Liver (tissue), 9 donors: Measurements from ENCODE around the gene MANBA. TPM values are rescaled to one million over a fixed set of nuclear protein-coding genes. Genes with fewer than 3 reads are reported as not detected.

Experiments
- DNase-seq: peaks from one replicate; pipeline ENCODE4 v3.0.0-alpha.2; 2017; ENCODE audit warnings: low spot score
- H3K27ac ChIP-seq, 2 donors: one replicate each; pipeline ENCODE4 v1.7.0; 2013; ENCODE audit warnings: inconsistent platforms in 2 of 2, low read length in 2 of 2, control low read depth in 1 of 2, low read depth in 1 of 2, mild to moderate bottlenecking in 1 of 2
- H3K27me3 ChIP-seq, 4 donors: one replicate each; pipeline versions ENCODE4 v1.6.1 to v1.7.0; 2013; ENCODE audit warnings: low read length in 3 of 4, inconsistent platforms in 1 of 4, mild to moderate bottlenecking in 1 of 4, moderate library complexity in 1 of 4; ENCODE audit not compliant: control insufficient read depth in 4 of 4, insufficient read depth in 4 of 4
- H3K36me3 ChIP-seq, 4 donors: one replicate each; pipeline versions ENCODE4 v1.6.1 to v1.7.0; 2013; ENCODE audit warnings: low read length in 3 of 4, mild to moderate bottlenecking in 3 of 4, low read depth in 1 of 4, moderate library complexity in 1 of 4; ENCODE audit not compliant: control insufficient read depth in 4 of 4, insufficient read depth in 3 of 4
- H3K4me1 ChIP-seq, 4 donors: one replicate each; pipeline versions ENCODE4 v1.6.1 to v1.7.0; 2013; ENCODE audit warnings: low read length in 3 of 4, mild to moderate bottlenecking in 3 of 4, moderate library complexity in 1 of 4; ENCODE audit not compliant: control insufficient read depth in 4 of 4, insufficient read depth in 4 of 4
- H3K4me3 ChIP-seq, 3 donors: one replicate each; pipeline versions ENCODE4 v1.6.1 to v1.7.0; 2013; ENCODE audit warnings: low read length in 3 of 3, control low read depth in 1 of 3, low read depth in 1 of 3, mild to moderate bottlenecking in 1 of 3
- H3K9ac ChIP-seq, 2 donors: one replicate each; pipeline ENCODE4 v1.7.0; 2013; ENCODE audit warnings: low read length in 2 of 2, mild to moderate bottlenecking in 2 of 2, moderate library complexity in 2 of 2, control low read depth in 1 of 2, low read depth in 1 of 2
- H3K9me3 ChIP-seq, 4 donors: one replicate each; pipeline versions ENCODE4 v1.6.1 to v1.7.0; 2013; ENCODE audit warnings: low read length in 3 of 4; ENCODE audit not compliant: control insufficient read depth in 4 of 4
- ATF3 ChIP-seq: IDR thresholded peaks from 2 replicates; pipeline ENCODE4 v1.6.1; 2016; ENCODE audit warnings: antibody characterized with exemption
- CTCF ChIP-seq: fragments of 150-350 bp; IDR thresholded peaks from 2 replicates; pipeline ENCODE4 v1.5.1; 2017; ENCODE audit warnings: improper control_type of control experiment, low read depth, low read length; ENCODE audit not compliant: missing input control
- EGR1 ChIP-seq, 2 donors: IDR thresholded peaks; 2 replicates each; pipeline ENCODE4 v1.6.1; 2016 to 2018; ENCODE audit warnings: antibody characterized with exemption in 2 of 2, low read depth in 2 of 2
- FOXA1 ChIP-seq: IDR thresholded peaks from 2 replicates; pipeline ENCODE4 v1.6.1; 2016; ENCODE audit warnings: antibody characterized with exemption
- FOXA2 ChIP-seq: IDR thresholded peaks from 2 replicates; pipeline ENCODE4 v1.6.1; 2016; ENCODE audit warnings: antibody characterized with exemption
- GABPA ChIP-seq, 2 donors: IDR thresholded peaks in 1 of 2; conservative IDR thresholded peaks in 1 of 2; 2 replicates each; pipeline ENCODE4 v1.6.1; 2016; ENCODE audit warnings: antibody characterized with exemption in 2 of 2, mild to moderate bottlenecking in 1 of 2, moderate library complexity in 1 of 2
- HNF4A ChIP-seq, 2 donors: conservative IDR thresholded peaks; 2 replicates each; pipeline ENCODE4 v1.6.1; 2016; ENCODE audit warnings: antibody characterized with exemption in 2 of 2, mild to moderate bottlenecking in 2 of 2
- HNF4G ChIP-seq: IDR thresholded peaks from 2 replicates; pipeline ENCODE4 v1.6.1; 2016; ENCODE audit warnings: antibody characterized with exemption
- MAX ChIP-seq: IDR thresholded peaks from 2 replicates; pipeline ENCODE4 v1.6.1; 2016; ENCODE audit warnings: antibody characterized with exemption
- NR2F2 ChIP-seq: IDR thresholded peaks from 2 replicates; pipeline ENCODE4 v1.6.1; 2016; ENCODE audit warnings: antibody characterized with exemption
- REST ChIP-seq: IDR thresholded peaks from 2 replicates; pipeline ENCODE4 v1.6.1; 2016; ENCODE audit warnings: antibody characterized with exemption, mild to moderate bottlenecking
- RXRA ChIP-seq, 2 donors: IDR thresholded peaks; 2 replicates each; pipeline ENCODE4 v1.6.1; 2017 to 2018; ENCODE audit warnings: antibody characterized with exemption in 2 of 2, mild to moderate bottlenecking in 1 of 2
- SP1 ChIP-seq: IDR thresholded peaks from 2 replicates; pipeline ENCODE4 v1.6.1; 2018; ENCODE audit warnings: antibody characterized with exemption, mild to moderate bottlenecking
- TAF1 ChIP-seq: conservative IDR thresholded peaks from 2 replicates; pipeline ENCODE4 v1.6.1; 2016; ENCODE audit warnings: antibody characterized with exemption, mild to moderate bottlenecking
- YY1 ChIP-seq: IDR thresholded peaks from 2 replicates; pipeline ENCODE4 v1.6.1; 2016; ENCODE audit warnings: antibody characterized with exemption, mild to moderate bottlenecking
- ZBTB33 ChIP-seq: IDR thresholded peaks from 2 replicates; pipeline ENCODE4 v1.6.1; 2016; ENCODE audit warnings: antibody characterized with exemption
- WGBS: extraction: QIAGEN DNeasy Blood & Tissue Kit; methylation state at CpG from one replicate; pipeline ENCODE4 v1.1.7; 2013; 5-methylcytosine and 5-hydroxymethylcytosine counted together
- polyA plus RNA-seq, 2 donors: library from polyadenylated mRNA; stranded (reverse) in 1 of 2; unstranded in 1 of 2; fragments of 200-250 nt in 1 of 2; fragments of >200 nt in 1 of 2; fragmentation: Nextera tagmentation in 1 of 2; extraction: Ambion mirVana in 1 of 2; gene quantifications; one replicate each; pipeline versions ENCODE4 v1.2.1 to v1.2.3, GENCODE V29; 2013 to 2015
- total RNA-seq, 2 donors: library from RNA; depleted of rRNA; stranded (reverse); fragments of >200 nt; gene quantifications; one replicate each; pipeline ENCODE4 v1.2.3, GENCODE V29; 2014
- donor health status: healthy.
- donor health status: healthy.
- donor health status: healthy.
- donor health status: healthy.
- donor health status: healthy.

The MANBA gene
- total and polyA plus RNA-seq, 4 donors: 7.1 to 24.2 (median 15.5) TPM

GRCh38 chr4:102640669-102641068, 120.1 kb downstream of the MANBA start (continued):
- no peak for TF ChIP-seq ZBTB33
- no peak for TF ChIP-seq EGR1 (IDR thresholded peaks at IDR 0.05; ENCODE audit: low read depth in 2 of 2)
- no peak for TF ChIP-seq YY1
- TF ChIP-seq CTCF: no peak
- TF ChIP-seq RXRA (IDR thresholded peaks at IDR 0.05): no peak

- 93% methylated on average over 7 of the region's 7 CpGs for WGBS
- Histone ChIP-seq H3K9me3 (no peaks in the 10 kb centered on the region), H3K27me3 (no peaks in the 10 kb centered on the region), H3K36me3 (peaks cover 2 to 8% (median 4%) of the 10 kb centered on the region in 4 donors), H3K4me3 (no peak overlapping the region), H3K27ac (no peak overlapping the region), H3K4me1 (no peaks in the 10 kb centered on the region), H3K9ac (no peak overlapping the region)
- TF ChIP-seq NR2F2 (no peak), YY1 (no peak), GABPA (IDR thresholded peaks at IDR 0.05 in 1 of 2, conservative IDR thresholded peaks at IDR 0.05 in 1 of 2) (no peak), REST (no peak), RXRA (IDR thresholded peaks at IDR 0.05) (no peak), EGR1 (IDR thresholded peaks at IDR 0.05; ENCODE audit: low read depth in 2 of 2) (no peak), HNF4G (no peak), CTCF (no peak), MAX (no peak), SP1 (no peak), FOXA1 (no peak), TAF1 (no peak), ZBTB33 (no peak), HNF4A (conservative IDR thresholded peaks at IDR 0.05) (no peak), FOXA2 (no peak), ATF3 (no peak)
- DNase-seq: no peak
Measured at GRCh38 chr4:102639598-102639997, 121.2 kb downstream of the MANBA start.
